ENCODE measurements around the gene LPXN.

LPXN gene

DNA sequence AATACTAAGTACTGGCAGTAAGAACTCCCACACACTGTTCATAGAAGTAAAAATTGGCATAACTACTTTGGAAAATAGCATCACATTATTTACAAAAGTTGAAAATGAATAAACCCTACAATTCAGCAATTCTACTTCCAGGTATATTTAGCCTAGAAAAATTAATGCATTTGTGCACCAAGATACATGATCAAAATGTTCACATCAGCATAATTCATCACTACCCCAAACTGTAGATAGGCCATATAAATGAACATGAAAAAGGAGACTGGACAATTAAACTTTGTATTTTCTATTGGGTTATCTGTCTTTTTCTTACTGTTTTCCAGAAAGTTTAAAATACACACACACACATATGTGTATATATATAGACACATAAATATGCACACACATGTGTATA lies 73.7 kb downstream of the LPXN start:
- H3K4me2 ChIP-seq (ENCODE audit: insufficient read depth, low read length, poor library complexity, severe bottlenecking) = no peak overlapping the region
- no peak overlapping the region for H4K8ac ChIP-seq (ENCODE audit: low read depth, low read length)
- H2BK120ac ChIP-seq (ENCODE audit: low read depth, low read length) = no peak overlapping the region
- H3K79me1 ChIP-seq (ENCODE audit: low read depth, low read length) = no peaks in the 10 kb centered on the region
- no peak overlapping the region for H2AK5ac ChIP-seq (ENCODE audit: low read depth, low read length)
- H3K27me3 ChIP-seq (ENCODE audit: control insufficient read depth in 3 of 3, insufficient read depth in 3 of 3, low read depth in 1 of 3, low read length in 3 of 3) = peaks cover 0 to 14% (median 0%) of the 10 kb centered on the region in 3 experiments
- no peak overlapping the region for H3K18ac ChIP-seq (ENCODE audit: low read length)
- H3K4me3 ChIP-seq (ENCODE audit: low read length in 2 of 2) = no peak overlapping the region
- H2AFZ ChIP-seq (ENCODE audit: low read length) = no peak overlapping the region
- no peaks in the 10 kb centered on the region for H3K36me3 ChIP-seq (replicated peaks in 1 of 2; ENCODE audit: control insufficient read depth in 2 of 2, insufficient read depth in 2 of 2, low read length in 2 of 2)
- no peak overlapping the region for H3K14ac ChIP-seq (ENCODE audit: low read length)
- no peak for DNase-seq (ENCODE audit: low spot score)
- no peak overlapping the region for H4K91ac ChIP-seq (ENCODE audit: low read depth, low read length, poor library complexity)
- no peak overlapping the region for H3K4ac ChIP-seq (ENCODE audit: low read length)
- H3K4me1 ChIP-seq (ENCODE audit: control insufficient read depth in 2 of 2, insufficient read depth in 1 of 2, low read depth in 1 of 2, low read length in 2 of 2) = peaks cover 0 to 3% of the 10 kb centered on the region in 2 donors
- no peaks in the 10 kb centered on the region for H3K9me3 ChIP-seq (replicated peaks in 1 of 2; ENCODE audit: control insufficient read depth in 2 of 2, insufficient read depth in 1 of 2, low read depth in 1 of 2, low read length in 2 of 2)
- no peak overlapping the region for H2BK12ac ChIP-seq (ENCODE audit: low read length)
- H3K23ac ChIP-seq (ENCODE audit: low read depth, low read length, poor library complexity) = no peak overlapping the region
- no peak overlapping the region for H3K27ac ChIP-seq (replicated peaks; ENCODE audit: low read length)
- H2BK5ac ChIP-seq (ENCODE audit: low read length) = no peak overlapping the region
- no peak overlapping the region for H2BK15ac ChIP-seq (ENCODE audit: low read length)
- H3K9ac ChIP-seq (ENCODE audit: low read depth, low read length, poor library complexity) = no peak overlapping the region

DNA sequence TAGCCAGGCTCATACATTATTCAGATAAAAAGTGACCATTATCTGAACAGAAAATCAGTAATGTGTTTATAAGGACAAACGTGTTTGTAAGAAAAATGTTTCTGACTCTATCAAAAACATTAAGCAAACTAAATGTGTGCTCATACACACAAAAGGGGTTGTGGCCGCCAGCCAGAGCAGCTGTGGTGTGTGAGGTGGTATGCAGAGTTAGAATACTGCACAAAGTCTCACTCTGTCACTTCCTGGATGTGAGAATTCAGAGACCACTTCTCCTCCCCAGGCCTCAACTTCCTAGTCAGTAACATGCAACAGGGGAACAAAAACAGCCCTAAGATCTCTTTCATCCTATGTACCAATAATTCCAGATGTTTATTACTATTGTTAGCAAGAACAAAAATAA lies 77.2 kb downstream of the LPXN start:
- H3K9ac ChIP-seq (ENCODE audit: low read depth, low read length, poor library complexity) = no peak overlapping the region
- no peak overlapping the region for H4K8ac ChIP-seq (ENCODE audit: low read depth, low read length)
- H3K4me2 ChIP-seq (ENCODE audit: insufficient read depth, low read length, poor library complexity, severe bottlenecking) = no peak overlapping the region
- no peaks in the 10 kb centered on the region for H3K79me1 ChIP-seq (ENCODE audit: low read depth, low read length)
- H2BK15ac ChIP-seq (ENCODE audit: low read length) = no peak overlapping the region
- no peak overlapping the region for H2AFZ ChIP-seq (ENCODE audit: low read length)
- H2BK12ac ChIP-seq (ENCODE audit: low read length) = no peak overlapping the region
- H3K4ac ChIP-seq (ENCODE audit: low read length) = no peak overlapping the region
- H2AK5ac ChIP-seq (ENCODE audit: low read depth, low read length) = no peak overlapping the region
- H2BK5ac ChIP-seq (ENCODE audit: low read length) = no peak overlapping the region
- WGBS, 2 donors (ENCODE audit: extremely low coverage in 2 of 2, insufficient read length in 2 of 2, insufficient replicate concordance in 1 of 2) = no CpG with 5 or more reads among the region's 2 CpGs
- H3K4me3 ChIP-seq (ENCODE audit: low read length in 2 of 2) = no peak overlapping the region
- no peaks in the 10 kb centered on the region for H3K36me3 ChIP-seq (replicated peaks in 1 of 2; ENCODE audit: control insufficient read depth in 2 of 2, insufficient read depth in 2 of 2, low read length in 2 of 2)
- no peak overlapping the region for H3K14ac ChIP-seq (ENCODE audit: low read length)
- no peak overlapping the region for H3K18ac ChIP-seq (ENCODE audit: low read length)
- H2BK120ac ChIP-seq (ENCODE audit: low read depth, low read length) = no peak overlapping the region
- H3K27me3 ChIP-seq (ENCODE audit: control insufficient read depth in 3 of 3, insufficient read depth in 3 of 3, low read depth in 1 of 3, low read length in 3 of 3) = peaks cover 0 to 4% (median 0%) of the 10 kb centered on the region in 3 experiments
- H3K9me3 ChIP-seq (replicated peaks in 1 of 2; ENCODE audit: control insufficient read depth in 2 of 2, insufficient read depth in 1 of 2, low read depth in 1 of 2, low read length in 2 of 2) = no peaks in the 10 kb centered on the region
- H3K4me1 ChIP-seq (ENCODE audit: control insufficient read depth in 2 of 2, insufficient read depth in 1 of 2, low read depth in 1 of 2, low read length in 2 of 2) = peaks cover 0 to 3% of the 10 kb centered on the region in 2 donors
- no peak overlapping the region for H3K27ac ChIP-seq (replicated peaks; ENCODE audit: low read length)
- H3K23ac ChIP-seq (ENCODE audit: low read depth, low read length, poor library complexity) = no peak overlapping the region
- H4K91ac ChIP-seq (ENCODE audit: low read depth, low read length, poor library complexity) = no peak overlapping the region
- DNase-seq (ENCODE audit: low spot score) = no peak

DNA sequence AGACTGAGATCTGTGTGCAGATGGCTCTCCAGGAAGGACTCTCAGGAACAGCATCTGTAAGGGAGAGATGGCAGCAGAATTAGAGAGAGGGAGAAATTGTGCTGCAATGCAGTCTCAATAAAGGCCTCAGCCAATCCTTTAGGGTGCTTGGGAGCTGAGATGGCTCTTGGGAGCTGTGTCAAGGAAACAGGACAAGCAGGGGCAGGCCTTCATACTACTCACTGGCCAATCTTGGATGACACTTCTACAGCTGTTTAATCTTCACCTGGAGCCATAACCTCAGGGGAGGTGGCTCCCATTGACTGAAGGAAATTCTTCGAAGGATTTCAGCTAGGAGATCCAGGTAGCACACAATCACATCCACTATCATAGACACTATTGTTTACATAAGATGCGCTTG lies 77.7 kb downstream of the LPXN start:
- H3K4ac ChIP-seq (ENCODE audit: low read length) = no peak overlapping the region
- H2BK5ac ChIP-seq (ENCODE audit: low read length) = no peak overlapping the region
- no peaks in the 10 kb centered on the region for H3K27me3 ChIP-seq (ENCODE audit: control insufficient read depth in 3 of 3, insufficient read depth in 3 of 3, low read depth in 1 of 3, low read length in 3 of 3)
- H3K4me3 ChIP-seq (ENCODE audit: low read length in 2 of 2) = no peak overlapping the region
- H3K79me1 ChIP-seq (ENCODE audit: low read depth, low read length) = no peaks in the 10 kb centered on the region
- H2AFZ ChIP-seq (ENCODE audit: low read length) = no peak overlapping the region
- H3K27ac ChIP-seq (replicated peaks; ENCODE audit: low read length) = no peak overlapping the region
- no peak overlapping the region for H2BK120ac ChIP-seq (ENCODE audit: low read depth, low read length)
- H2AK5ac ChIP-seq (ENCODE audit: low read depth, low read length) = no peak overlapping the region
- H3K36me3 ChIP-seq (replicated peaks in 1 of 2; ENCODE audit: control insufficient read depth in 2 of 2, insufficient read depth in 2 of 2, low read length in 2 of 2) = no peaks in the 10 kb centered on the region
- DNase-seq (ENCODE audit: low spot score) = no peak
- no peak overlapping the region for H4K91ac ChIP-seq (ENCODE audit: low read depth, low read length, poor library complexity)
- H3K9me3 ChIP-seq (replicated peaks in 1 of 2; ENCODE audit: control insufficient read depth in 2 of 2, insufficient read depth in 1 of 2, low read depth in 1 of 2, low read length in 2 of 2) = no peaks in the 10 kb centered on the region
- no peak overlapping the region for H2BK15ac ChIP-seq (ENCODE audit: low read length)
- no peak overlapping the region for H3K14ac ChIP-seq (ENCODE audit: low read length)
- H3K9ac ChIP-seq (ENCODE audit: low read depth, low read length, poor library complexity) = no peak overlapping the region
- peaks cover 0 to 3% of the 10 kb centered on the region in 2 donors for H3K4me1 ChIP-seq (ENCODE audit: control insufficient read depth in 2 of 2, insufficient read depth in 1 of 2, low read depth in 1 of 2, low read length in 2 of 2)
- no peak overlapping the region for H3K18ac ChIP-seq (ENCODE audit: low read length)
- H3K23ac ChIP-seq (ENCODE audit: low read depth, low read length, poor library complexity) = no peak overlapping the region
- no peak overlapping the region for H4K8ac ChIP-seq (ENCODE audit: low read depth, low read length)
- no peak overlapping the region for H2BK12ac ChIP-seq (ENCODE audit: low read length)
- WGBS, 2 donors (ENCODE audit: extremely low coverage in 2 of 2, insufficient read length in 2 of 2, insufficient replicate concordance in 1 of 2) = no CpG with 5 or more reads among the region's 2 CpGs
- H3K4me2 ChIP-seq (ENCODE audit: insufficient read depth, low read length, poor library complexity, severe bottlenecking) = no peak overlapping the region

DNA sequence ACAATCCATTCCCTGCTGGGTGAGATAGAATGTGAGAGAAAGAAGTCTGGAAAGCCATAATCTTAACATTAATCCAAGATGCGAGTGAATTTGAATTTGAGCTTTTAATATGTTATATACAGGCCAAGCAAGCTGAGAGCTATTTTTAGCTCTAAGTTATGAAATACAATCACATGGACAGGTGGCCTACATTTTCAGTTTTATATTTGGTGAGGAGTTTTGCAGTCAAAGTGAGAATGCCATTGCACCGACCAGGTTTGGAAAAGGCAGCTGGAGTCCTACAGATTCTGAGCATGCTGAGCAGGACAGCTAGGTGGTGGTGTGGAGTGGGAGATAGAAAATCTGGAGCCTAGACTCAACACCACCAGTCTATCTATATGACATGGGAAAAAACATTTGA lies 79.8 kb downstream of the LPXN start:
- Histone ChIP-seq H2AFZ (ENCODE audit: low read length) (no peak overlapping the region), H3K79me1 (ENCODE audit: low read depth, low read length) (no peaks in the 10 kb centered on the region), H3K4me1 (ENCODE audit: control insufficient read depth in 2 of 2, insufficient read depth in 1 of 2, low read depth in 1 of 2, low read length in 2 of 2) (peaks cover 0 to 3% of the 10 kb centered on the region in 2 donors), H3K27ac (replicated peaks; ENCODE audit: low read length) (no peak overlapping the region), H3K18ac (ENCODE audit: low read length) (no peak overlapping the region), H3K4ac (ENCODE audit: low read length) (no peak overlapping the region), H2AK5ac (ENCODE audit: low read depth, low read length) (no peak overlapping the region), H3K23ac (ENCODE audit: low read depth, low read length, poor library complexity) (no peak overlapping the region), H3K14ac (ENCODE audit: low read length) (no peak overlapping the region), H2BK12ac (ENCODE audit: low read length) (no peak overlapping the region), H2BK15ac (ENCODE audit: low read length) (no peak overlapping the region), H4K91ac (ENCODE audit: low read depth, low read length, poor library complexity) (no peak overlapping the region), H2BK5ac (ENCODE audit: low read length) (no peak overlapping the region), H3K9me3 (replicated peaks in 1 of 2; ENCODE audit: control insufficient read depth in 2 of 2, insufficient read depth in 1 of 2, low read depth in 1 of 2, low read length in 2 of 2) (no peaks in the 10 kb centered on the region), H3K9ac (ENCODE audit: low read depth, low read length, poor library complexity) (no peak overlapping the region), H3K4me3 (ENCODE audit: low read length in 2 of 2) (no peak overlapping the region), H2BK120ac (ENCODE audit: low read depth, low read length) (no peak overlapping the region), H4K8ac (ENCODE audit: low read depth, low read length) (no peak overlapping the region), H3K36me3 (replicated peaks in 1 of 2; ENCODE audit: control insufficient read depth in 2 of 2, insufficient read depth in 2 of 2, low read length in 2 of 2) (peaks cover 0 to 1% of the 10 kb centered on the region in 2 donors), H3K27me3 (ENCODE audit: control insufficient read depth in 3 of 3, insufficient read depth in 3 of 3, low read depth in 1 of 3, low read length in 3 of 3) (peaks cover 0 to 2% (median 0%) of the 10 kb centered on the region in 3 experiments), H3K4me2 (ENCODE audit: insufficient read depth, low read length, poor library complexity, severe bottlenecking) (no peak overlapping the region)
- WGBS, 2 donors (ENCODE audit: extremely low coverage in 2 of 2, insufficient read length in 2 of 2, insufficient replicate concordance in 1 of 2) = no CpG with 5 or more reads among the region's 2 CpGs
- DNase-seq (ENCODE audit: low spot score) = no peak

All from neuronal stem cell (in vitro differentiated cells).